ENCODE data around the gene RBPMS2.
A peak's percentile ranks its signal among the peaks of the same experiment; 100 is the strongest.
"Not testable (repeated sequence)": the region's sequence is repeated elsewhere in the genome, so short reads cannot be mapped to it uniquely, and the experiment has no call there.

Gene RBPMS2

GRCh38 chr15:64753480-64754185, 21.8 kb downstream of the RBPMS2 start:
- no peak for DNase-seq (ENCODE audit: low read depth)

GRCh38 chr15:64751464-64751863, 23.9 kb downstream of the RBPMS2 start:
- DNase-seq (ENCODE audit: low read depth) = no peak

- no peak for DNase-seq (ENCODE audit: low read depth)
Measured at GRCh38 chr15:64749999-64750657, 25.3 kb downstream of the RBPMS2 start.

- peak; percentile 59 for DNase-seq (ENCODE audit: low read depth)
Measured at GRCh38 chr15:64749167-64749566, 26.2 kb downstream of the RBPMS2 start.

GRCh38 chr15:64748251-64748650, 27.1 kb downstream of the RBPMS2 start:
- DNase-seq (ENCODE audit: low read depth) = no peak

GRCh38 chr15:64747578-64747977, 27.8 kb downstream of the RBPMS2 start:
- DNase-seq (ENCODE audit: low read depth) = no peak

GRCh38 chr15:64746921-64747320, 28.5 kb downstream of the RBPMS2 start:
- no peak for DNase-seq (ENCODE audit: low read depth)

GRCh38 chr15:64746356-64746755, 29.0 kb downstream of the RBPMS2 start:
- DNase-seq (ENCODE audit: low read depth) = no peak

- DNase-seq (ENCODE audit: low read depth) = no peak
Measured at GRCh38 chr15:64743691-64744090, 31.7 kb downstream of the RBPMS2 start.

- DNase-seq (ENCODE audit: low read depth) = no peak
Measured at GRCh38 chr15:64742921-64743320, 32.5 kb downstream of the RBPMS2 start.

- no peak for DNase-seq (ENCODE audit: low read depth)
Measured at GRCh38 chr15:64742385-64742784, 33.0 kb downstream of the RBPMS2 start.

- not testable (repeated sequence) for DNase-seq (ENCODE audit: low read depth)
Measured at GRCh38 chr15:64741708-64742107, 33.7 kb downstream of the RBPMS2 start.

GRCh38 chr15:64740311-64741170, 34.8 kb downstream of the RBPMS2 start:
- DNase-seq (ENCODE audit: low read depth) = peak; percentile 75

GRCh38 chr15:64739577-64740143, 35.7 kb downstream of the RBPMS2 start:
- DNase-seq (ENCODE audit: low read depth) = no peak

GRCh38 chr15:64739156-64739555, 36.2 kb downstream of the RBPMS2 start:
- no peak for DNase-seq (ENCODE audit: low read depth)

- no peak for DNase-seq (ENCODE audit: low read depth)
Measured at GRCh38 chr15:64738226-64739095, 36.9 kb downstream of the RBPMS2 start.

- no peak for DNase-seq (ENCODE audit: low read depth)
Measured at GRCh38 chr15:64732156-64732860, 43.1 kb downstream of the RBPMS2 start.

- no peak for DNase-seq (ENCODE audit: low read depth)
Measured at GRCh38 chr15:64731805-64732151, 43.6 kb downstream of the RBPMS2 start.

GRCh38 chr15:64731012-64731804, 44.2 kb downstream of the RBPMS2 start:
- peak; percentile 42 for DNase-seq (ENCODE audit: low read depth)

- DNase-seq (ENCODE audit: low read depth) = no peak
Measured at GRCh38 chr15:64730151-64730550, 45.2 kb downstream of the RBPMS2 start.
